Stimulated activated CD4-positive, alpha-beta T cell treated with anti-CD3 and anti-CD28 coated beads, Interleukin-12 subunit alpha, Interleukin-12 subunit beta, amount 100 ng/mL, for 48 hours (primary cell): Measurements from ENCODE around the gene EIF1.
"Not testable (repeated sequence)": the region's sequence is repeated elsewhere in the genome, so short reads cannot be mapped to it uniquely, and the experiment has no call there.

Source experiments
- DNase-seq, 3 donors: peaks; one replicate each; pipeline ENCODE4 v3.0.0-alpha.2; 2020; ENCODE audit warnings: low read depth in 2 of 3, low spot score in 1 of 3

Gene EIF1

GRCh38 chr17:41688641-41689496 lies at the start of gene EIF1:
EIF1 (plus strand) TSS chr17:41688885; CDS start chr17:41689039, 154 bp downstream.
- peak; percentile 100 for DNase-seq

- no peak for DNase-seq
These were observed 49.7 kb upstream of the EIF1 start for GRCh38 chr17:41638941-41639340.

- DNase-seq = no peak
These were observed 48.9 kb upstream of the EIF1 start for GRCh38 chr17:41639492-41640473.

DNA sequence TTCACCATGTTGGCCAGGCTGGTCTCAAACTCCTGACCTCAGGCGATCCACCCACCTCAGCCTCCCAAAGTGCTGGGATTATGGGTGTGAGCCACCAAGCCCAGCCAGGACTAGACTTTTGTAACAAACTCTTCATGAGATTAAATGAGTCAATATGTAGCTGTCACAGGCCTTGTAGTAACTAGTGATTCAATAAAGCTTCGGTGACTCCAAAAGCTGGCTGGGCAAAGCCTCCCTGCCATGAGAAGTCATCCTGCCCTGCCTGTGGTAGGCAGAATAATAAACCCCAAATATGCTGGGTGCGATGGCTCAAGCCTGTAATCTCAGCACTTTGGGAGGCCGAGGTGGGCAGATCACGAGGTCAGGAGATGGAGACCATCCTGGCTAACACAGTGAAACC lies 48.1 kb upstream of the EIF1 start:
- not testable (repeated sequence) for DNase-seq

GRCh38 chr17:41642252-41643156 lies 46.2 kb upstream of the EIF1 start:
- DNase-seq = no peak

- no peak for DNase-seq
These were observed 41.5 kb upstream of the EIF1 start for GRCh38 chr17:41647038-41647813.

DNA sequence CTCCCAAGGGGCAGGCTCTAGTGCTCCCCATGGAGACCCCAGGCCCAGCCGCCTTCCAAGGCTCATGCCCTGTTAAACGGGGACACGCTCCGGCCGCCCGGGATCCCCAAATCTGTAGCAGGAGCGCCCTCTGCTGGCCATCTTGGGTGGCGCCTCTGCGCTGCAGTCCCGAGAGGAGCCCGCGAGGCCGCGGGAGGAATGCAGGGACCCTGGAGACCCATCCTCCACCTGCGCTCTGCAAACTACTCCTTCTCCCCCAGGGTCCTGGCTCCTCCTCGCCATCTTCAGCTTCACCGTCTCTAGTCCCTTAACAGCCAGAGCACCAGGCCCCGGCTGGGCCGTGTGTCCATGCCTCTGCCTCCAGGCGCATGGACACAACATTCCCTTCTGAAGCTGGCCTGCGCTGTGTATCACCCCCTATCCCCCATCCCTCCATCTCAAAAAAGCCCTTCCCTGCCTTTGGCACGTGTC lies 40.7 kb upstream of the EIF1 start:
- DNase-seq = peak; percentile 78 to 93 (median 84)

DNA sequence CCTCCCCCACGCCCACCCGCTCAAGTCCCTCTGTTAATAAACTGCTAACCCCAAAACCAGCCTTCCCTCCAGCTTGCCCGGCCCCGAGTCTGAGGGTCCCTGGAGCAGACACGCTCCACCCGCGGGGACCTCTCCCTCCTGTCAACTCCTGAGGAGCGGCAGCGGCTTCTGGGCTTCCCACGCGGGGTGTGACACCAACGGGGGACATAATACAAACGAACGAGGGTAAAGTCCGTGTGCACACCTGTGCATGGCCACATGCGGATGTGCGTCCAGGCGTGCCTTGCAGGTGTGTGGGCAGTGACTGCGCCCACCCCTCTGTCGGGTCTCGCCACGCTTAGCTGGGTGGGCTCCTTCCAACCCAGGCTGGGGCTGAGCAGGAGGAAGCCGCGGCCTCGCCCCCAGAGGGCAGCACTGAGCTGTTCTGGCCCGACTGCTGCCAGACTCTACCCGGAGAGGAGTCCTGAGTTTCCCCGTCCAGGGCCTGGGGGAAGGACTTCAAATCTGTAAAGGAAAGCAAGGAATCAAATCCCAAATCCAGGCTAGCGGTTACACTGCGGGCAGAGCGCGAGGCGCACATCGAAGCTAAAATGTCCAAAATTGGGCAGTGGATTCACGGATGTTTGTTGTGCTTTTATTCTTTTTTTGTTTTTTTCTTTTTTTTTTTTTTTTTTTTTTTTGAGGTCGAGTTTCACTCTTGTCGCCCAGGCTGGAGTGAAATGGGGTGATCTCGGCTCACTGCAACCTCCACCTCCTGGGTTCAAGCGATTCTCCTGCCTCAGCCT lies 40.1 kb upstream of the EIF1 start:
- peak; percentile 67 to 82 (median 77) for DNase-seq

DNA sequence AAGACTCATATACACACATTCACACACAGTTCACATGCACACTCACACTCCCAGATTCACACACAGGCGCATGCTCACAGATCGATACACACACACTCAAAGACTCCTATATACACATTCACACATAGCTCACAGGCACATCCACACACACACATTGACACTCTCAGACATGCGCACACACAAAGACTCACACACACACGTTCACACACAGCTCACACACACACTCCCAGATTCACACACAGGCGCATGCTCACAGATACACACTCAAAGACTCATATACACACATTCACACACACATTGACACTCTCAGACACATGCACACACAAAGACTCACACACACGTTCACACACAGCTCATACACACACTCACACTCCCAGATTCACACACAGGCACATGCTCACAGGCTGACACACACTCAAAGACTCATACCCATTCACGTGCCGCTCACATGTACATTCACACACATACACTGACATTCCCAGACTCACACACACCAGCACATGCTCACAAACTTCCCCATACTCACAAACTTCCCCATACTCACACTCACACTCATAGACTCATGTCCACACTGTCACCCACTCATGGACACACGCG lies 38.7 kb upstream of the EIF1 start:
- no peak for DNase-seq

- no peak for DNase-seq
These were observed 37.7 kb upstream of the EIF1 start for GRCh38 chr17:41650794-41651624.

DNA sequence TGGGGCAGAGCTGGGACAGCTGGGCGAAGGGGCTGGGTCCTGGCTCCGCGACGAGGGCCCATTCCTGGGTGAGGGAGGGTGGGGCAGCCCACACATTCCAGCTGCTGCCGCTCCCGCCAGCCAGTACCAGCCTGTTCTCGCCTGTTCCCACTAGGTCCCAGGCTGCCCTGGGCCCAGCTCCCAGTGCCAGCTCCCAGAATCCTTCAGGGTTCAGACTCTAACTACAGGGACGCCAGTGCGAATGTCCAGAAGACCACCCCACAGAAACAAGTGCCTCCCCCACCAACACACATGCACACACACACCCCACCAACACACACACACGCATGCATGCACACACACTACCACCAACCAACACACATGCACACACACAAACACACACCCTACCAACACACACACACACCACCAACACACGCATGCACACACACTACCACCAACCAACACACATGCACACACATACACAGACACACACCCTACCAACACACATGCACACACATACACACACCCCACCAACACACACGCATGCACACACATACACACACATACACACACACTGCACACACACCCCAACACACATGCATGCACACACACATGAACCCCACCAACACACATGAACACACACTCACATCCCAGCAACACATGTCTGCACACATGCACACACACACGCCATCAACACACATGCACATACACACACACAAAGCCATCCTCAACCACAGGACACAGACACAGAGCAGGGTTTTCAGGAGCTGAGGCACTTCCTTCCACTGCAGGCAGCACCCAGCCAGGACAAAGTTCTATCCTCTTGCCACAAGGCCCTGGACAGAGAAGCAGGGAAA lies 36.8 kb upstream of the EIF1 start:
- DNase-seq = no peak

GRCh38 chr17:41652461-41652970 lies 36.2 kb upstream of the EIF1 start:
- no peak for DNase-seq

DNA sequence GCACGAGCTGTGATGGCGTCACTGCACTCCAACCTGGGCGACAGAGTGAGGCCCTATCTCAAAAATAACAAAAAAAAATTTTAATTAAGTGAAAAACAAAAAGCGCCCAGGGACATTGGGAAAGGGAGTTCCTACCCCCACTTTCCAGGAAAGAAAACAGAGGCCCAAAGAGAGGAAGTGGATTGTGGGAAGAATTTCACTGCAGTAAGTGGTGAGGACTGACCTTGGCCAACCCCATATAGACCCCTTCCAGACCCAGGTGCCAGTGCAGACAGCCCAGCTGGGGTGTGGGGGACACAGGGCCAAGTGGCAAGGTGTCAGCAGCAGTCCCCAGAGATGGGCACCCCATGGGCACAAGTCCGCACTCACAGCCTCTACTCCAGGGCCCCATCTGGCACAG lies 35.3 kb upstream of the EIF1 start:
- DNase-seq = no peak

GRCh38 chr17:41653892-41654677 lies 34.6 kb upstream of the EIF1 start:
- DNase-seq = no peak

- DNase-seq = no peak
These were observed 33.7 kb upstream of the EIF1 start for GRCh38 chr17:41654678-41655607.
